GM23338 (cell line): ENCODE results near the gene ELMO3.

Experiments
- CTCF ChIP-seq, 2 experiments: fragments of 200-600 bp in 1 of 2; sonication (generic) in 1 of 2; conservative IDR thresholded peaks; 2 replicates each; pipeline versions ENCODE4 v1.5.1 to v1.6.1; 2016 to 2017; ENCODE audit warnings: antibody characterized with exemption in 2 of 2, low read depth in 2 of 2, mild to moderate bottlenecking in 2 of 2, moderate library complexity in 1 of 2
- EZH2 ChIP-seq: fragments of 200-600 bp; sonication (generic); IDR thresholded peaks from one replicate; pipeline ENCODE4 v1.8.0; 2017; ENCODE audit warnings: antibody characterized with exemption, mild to moderate bottlenecking, low read depth; ENCODE audit not compliant: unreplicated experiment
- EZH2phosphoT487 ChIP-seq: fragments of 200-600 bp; sonication (generic); IDR thresholded peaks from one replicate; pipeline ENCODE4 v1.8.1; 2018; ENCODE audit warnings: antibody characterized with exemption; ENCODE audit not compliant: unreplicated experiment
- JUNB ChIP-seq: IDR thresholded peaks from one replicate; pipeline ENCODE4 v1.6.1; 2016; ENCODE audit warnings: antibody characterized with exemption; ENCODE audit not compliant: unreplicated experiment
- POLR2AphosphoS5 ChIP-seq: IDR thresholded peaks from 2 replicates; pipeline ENCODE4 v1.6.1; 2016; ENCODE audit warnings: antibody characterized with exemption, low read depth
- REST ChIP-seq: IDR thresholded peaks from one replicate; pipeline ENCODE4 v1.6.1; 2018; ENCODE audit warnings: antibody characterized with exemption; ENCODE audit not compliant: unreplicated experiment
- STAT1 ChIP-seq: IDR thresholded peaks from one replicate; pipeline ENCODE4 v1.6.1; 2016; ENCODE audit warnings: antibody characterized with exemption; ENCODE audit not compliant: unreplicated experiment
- ZNF114 ChIP-seq: fragments of 250-450 bp; sonication (Bioruptor Pico); IDR thresholded peaks from 2 replicates; pipeline ENCODE4 v1.5.0; 2020; ENCODE audit warnings: mild to moderate bottlenecking, moderate library complexity
- ZNF331 ChIP-seq: fragments of 250-450 bp; sonication (Bioruptor Pico); IDR thresholded peaks from 2 replicates; pipeline ENCODE4 v1.5.0; 2020; ENCODE audit warnings: low read depth, mild to moderate bottlenecking, moderate library complexity

- TF ChIP-seq POLR2AphosphoS5 (no peak), EZH2phosphoT487 (no peak), CTCF (conservative IDR thresholded peaks at IDR 0.05; ENCODE audit: low read depth in 2 of 2) (no peak), EZH2 (no peak), ZNF114 (no peak), JUNB (no peak), ZNF331 (CRISPR knock-in tag) (no peak), STAT1 (no peak), REST (no peak)
Observed at GRCh38 chr16:67229906-67230808, 31.2 kb downstream of the ELMO3 start.
